HG03439 (cell line): ENCODE results near the gene IQCE.
"Not testable (repeated sequence)": the region's sequence is repeated elsewhere in the genome, so short reads cannot be mapped to it uniquely, and the experiment has no call there.

Experiments used
- ATAC-seq: cut with Tn5 transposase; IDR thresholded peaks from one replicate; pipeline ENCODE4 v1.9.1; 2021; ENCODE audit warnings: mild to moderate bottlenecking, moderate library complexity; ENCODE audit not compliant: unreplicated experiment

IQCE gene

GRCh38 chr7:2520761-2521290, 38.0 kb upstream of the IQCE start:
- ATAC-seq, result no peak

- ATAC-seq, result no peak
These were observed 37.4 kb upstream of the IQCE start for GRCh38 chr7:2521341-2521745.

GRCh38 chr7:2521952-2522591, 36.7 kb upstream of the IQCE start:
- no peak for ATAC-seq

GRCh38 chr7:2522780-2523433, 35.9 kb upstream of the IQCE start:
- ATAC-seq, result no peak

- no peak for ATAC-seq
These were observed 35.3 kb upstream of the IQCE start for GRCh38 chr7:2523461-2523936.

GRCh38 chr7:2523941-2524807, 34.6 kb upstream of the IQCE start:
- no peak for ATAC-seq

- no peak for ATAC-seq
These were observed 33.7 kb upstream of the IQCE start for GRCh38 chr7:2524808-2525657.

- ATAC-seq, result no peak
These were observed 32.8 kb upstream of the IQCE start for GRCh38 chr7:2525658-2526630.

- ATAC-seq, result no peak
These were observed 31.9 kb upstream of the IQCE start for GRCh38 chr7:2526659-2527504.

- ATAC-seq, result no peak
These were observed 31.0 kb upstream of the IQCE start for GRCh38 chr7:2527505-2528467.

GRCh38 chr7:2528481-2529095, 30.2 kb upstream of the IQCE start:
- no peak for ATAC-seq

- ATAC-seq, result no peak
These were observed 29.4 kb upstream of the IQCE start for GRCh38 chr7:2529161-2530070.

GRCh38 chr7:2530071-2530987, 28.4 kb upstream of the IQCE start:
- no peak for ATAC-seq

GRCh38 chr7:2530994-2531795, 27.6 kb upstream of the IQCE start:
- ATAC-seq, result not testable (repeated sequence)
